Ovary (tissue), 9 donors: ENCODE results near the gene H6PD. TPM values are rescaled to one million over a fixed set of nuclear protein-coding genes. Genes with fewer than 3 reads are reported as not detected.

Experiments
- DNase-seq, 5 donors: peaks; one replicate each; pipeline ENCODE4 v3.0.0-alpha.2; 2019 to 2020
- H3K27ac ChIP-seq, 2 donors: fragments of 200-600 bp; one replicate each; pipeline versions ENCODE4 v1.5.1 to v1.8.0; 2019 to 2022
- H3K27me3 ChIP-seq: fragments of 200-600 bp; one replicate; pipeline ENCODE4 v1.8.0; 2022
- H3K36me3 ChIP-seq: fragments of 200-600 bp; sonication (generic); one replicate; pipeline ENCODE4 v1.5.1; 2019
- H3K4me1 ChIP-seq: one replicate; pipeline ENCODE4 v1.8.1; 2013; ENCODE audit warnings: mild to moderate bottlenecking, moderate library complexity; ENCODE audit not compliant: insufficient read depth
- H3K4me3 ChIP-seq: fragments of 200-600 bp; sonication (generic); one replicate; pipeline ENCODE4 v1.5.1; 2017
- H3K9me3 ChIP-seq, 2 donors: fragments of 200-600 bp in 1 of 2; sonication (generic) in 1 of 2; one replicate each; pipeline versions ENCODE4 v1.5.1 to v1.8.1; 2013 to 2019; ENCODE audit warnings: mild to moderate bottlenecking in 1 of 2, moderate library complexity in 1 of 2
- EP300 ChIP-seq: sonication (generic); formaldehyde crosslinking; IDR thresholded peaks from one replicate; pipeline ENCODE4 v1.6.1; 2017; ENCODE audit warnings: antibody characterized with exemption
- POLR2A ChIP-seq: fragments of 450-650 bp; IDR thresholded peaks from one replicate; pipeline ENCODE4 v1.6.1; 2017; ENCODE audit warnings: antibody characterized with exemption, mild to moderate bottlenecking, moderate library complexity
- WGBS, 3 donors: extraction: QIAGEN DNeasy Blood & Tissue Kit in 1 of 3; methylation state at CpG; one replicate each; pipeline versions ENCODE4 v1.1.5 to v1.1.7; 2013 to 2017; 5-methylcytosine and 5-hydroxymethylcytosine counted together
- intact Hi-C, 4 donors: fragments of 100-400 bp; cut with DNase I; formaldehyde crosslinking; loops; one replicate each; pipeline versions ENCODE4 v1.11.0 to v1.15.1; 2022 to 2023
- polyA plus RNA-seq, 2 donors: library from polyadenylated mRNA; stranded (reverse); fragments of 200-250 nt in 1 of 2; fragments of 350-450 nt in 1 of 2; fragmentation: Illumina TruSeq in 1 of 2; extraction: RNeasy Lipid Tissue Mini Kit (QIAGEN cat#74804) in 1 of 2; gene quantifications; one replicate each; pipeline ENCODE4 v1.2.3, GENCODE V29; 2013 to 2014
- total RNA-seq, 7 donors: library from RNA; depleted of rRNA in 2 of 7; stranded (reverse); fragments of >200 nt in 2 of 7; fragmentation: NEBNext Ultra II Directional in 3 of 7; extraction: Animal tissue kit (Norgen Biotek cat#: 25700) in 3 of 7; gene quantifications; one replicate each; pipeline versions ENCODE4 v1.1.0 to v1.2.4, GENCODE V29; 2016 to 2023
- TF ChIP-seq, protein P1 (sequence below), 3 donors: fragments of 450-650 bp in 2 of 3; fragments of 200-600 bp in 1 of 3; IDR thresholded peaks; one replicate each; pipeline versions ENCODE4 v1.5.1 to v1.8.0; 2016 to 2022; ENCODE audit warnings: antibody characterized with exemption in 3 of 3, mild to moderate bottlenecking in 1 of 3
- donor health status: DM: no; HTN: no; CAD: no; lungs with moderate emphysema.
- donor health status: DM: no; HTN: no; CAD: no.
- donor health status: Bipolar disorder and iron deficiency.
- donor health status: DM: yes; HTN: yes; CAD: no.
- donor health status: DM: no; HTN: no; CAD: no.
- donor health status: DM: yes; HTN: yes; CAD: no.

H6PD gene
- total and polyA plus RNA-seq, 9 donors: 47.0 to 148 (median 89.7) TPM

DNA sequence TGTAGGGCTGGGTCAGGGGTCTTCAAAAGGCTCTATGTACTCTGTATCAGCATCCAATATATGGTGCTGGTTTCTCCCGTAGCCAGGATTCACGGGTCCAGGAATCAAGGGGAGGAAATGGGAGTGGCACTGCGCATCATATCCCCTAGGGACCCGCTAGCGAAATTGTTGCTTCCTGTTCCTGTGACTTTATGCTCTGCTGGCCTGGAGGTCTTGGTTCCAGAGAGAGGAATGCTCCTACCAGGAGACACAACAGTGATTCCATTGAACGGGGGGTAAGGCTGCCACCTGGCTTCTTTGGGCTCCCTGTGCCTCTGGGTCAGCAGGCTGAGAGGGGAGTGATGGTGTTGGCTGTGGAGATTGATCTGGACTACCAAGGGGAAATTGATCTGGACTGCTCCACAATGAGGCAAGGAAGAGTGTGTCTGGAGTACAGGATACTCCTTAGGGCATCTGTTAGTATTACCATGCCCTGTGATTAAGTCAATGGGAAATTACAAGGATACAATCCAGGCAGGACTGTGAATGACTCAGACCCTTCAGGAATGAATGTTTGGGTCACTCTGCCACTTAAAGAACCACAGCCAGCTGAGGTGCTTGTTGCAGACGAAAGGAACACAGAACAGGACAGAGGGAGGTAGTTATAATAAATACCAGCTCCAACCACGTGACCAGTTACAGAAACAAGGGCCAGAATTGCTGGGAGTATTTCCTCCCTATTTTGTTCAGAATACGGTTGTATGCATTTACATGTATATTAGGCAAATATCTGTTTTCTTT is 68.4 kb downstream of the H6PD start:
- no peaks in the 10 kb centered on the region for H3K27me3 ChIP-seq
- 21 to 28% (median 24%) methylated on average over 9 of the region's 9 CpGs for WGBS, 3 donors
- peak in 1 of 5 donors; percentile 22 for DNase-seq
- no peak overlapping the region for H3K4me3 ChIP-seq
- TF ChIP-seq EP300 (no peak), POLR2A (no peak)
- TF ChIP-seq, protein P1, sequence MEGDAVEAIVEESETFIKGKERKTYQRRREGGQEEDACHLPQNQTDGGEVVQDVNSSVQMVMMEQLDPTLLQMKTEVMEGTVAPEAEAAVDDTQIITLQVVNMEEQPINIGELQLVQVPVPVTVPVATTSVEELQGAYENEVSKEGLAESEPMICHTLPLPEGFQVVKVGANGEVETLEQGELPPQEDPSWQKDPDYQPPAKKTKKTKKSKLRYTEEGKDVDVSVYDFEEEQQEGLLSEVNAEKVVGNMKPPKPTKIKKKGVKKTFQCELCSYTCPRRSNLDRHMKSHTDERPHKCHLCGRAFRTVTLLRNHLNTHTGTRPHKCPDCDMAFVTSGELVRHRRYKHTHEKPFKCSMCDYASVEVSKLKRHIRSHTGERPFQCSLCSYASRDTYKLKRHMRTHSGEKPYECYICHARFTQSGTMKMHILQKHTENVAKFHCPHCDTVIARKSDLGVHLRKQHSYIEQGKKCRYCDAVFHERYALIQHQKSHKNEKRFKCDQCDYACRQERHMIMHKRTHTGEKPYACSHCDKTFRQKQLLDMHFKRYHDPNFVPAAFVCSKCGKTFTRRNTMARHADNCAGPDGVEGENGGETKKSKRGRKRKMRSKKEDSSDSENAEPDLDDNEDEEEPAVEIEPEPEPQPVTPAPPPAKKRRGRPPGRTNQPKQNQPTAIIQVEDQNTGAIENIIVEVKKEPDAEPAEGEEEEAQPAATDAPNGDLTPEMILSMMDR (IDR thresholded peaks at IDR 0.05): no peak
- H3K27ac ChIP-seq: no peak overlapping the region
- no peaks in the 10 kb centered on the region for H3K36me3 ChIP-seq
- peaks cover 19% of the 10 kb centered on the region for H3K4me1 ChIP-seq
- intact Hi-C loops: loop anchor here in 1 of 4 donors (10.0 kb wide), 1 partner anchor 52 kb away; no protein-coding TSS in a partner anchor
- H3K9me3 ChIP-seq: no peaks in the 10 kb centered on the region

DNA sequence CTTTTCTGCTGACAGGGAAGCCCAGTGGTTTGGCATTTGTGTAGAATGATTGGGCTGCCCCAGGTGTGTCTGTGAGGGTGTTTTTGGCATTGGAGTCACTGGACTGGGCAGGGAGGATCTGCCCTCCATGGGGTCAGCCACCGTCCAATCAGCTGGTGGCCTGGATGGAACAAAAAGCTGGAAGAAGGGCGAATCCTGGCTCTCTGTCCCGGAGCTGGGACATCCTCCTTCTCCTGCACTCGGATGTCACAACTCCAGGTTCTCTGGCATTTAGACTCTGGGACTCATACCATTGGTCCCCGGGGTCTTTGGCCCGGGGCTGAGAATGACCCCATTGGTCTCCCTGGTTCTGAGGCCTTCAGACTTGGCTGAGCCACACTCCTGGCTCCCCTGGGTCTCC is 69.3 kb downstream of the H6PD start:
- no peak overlapping the region for H3K4me3 ChIP-seq
- peaks cover 22% of the 10 kb centered on the region for H3K4me1 ChIP-seq
- no peaks in the 10 kb centered on the region for H3K27me3 ChIP-seq
- no peak overlapping the region for H3K27ac ChIP-seq
- TF ChIP-seq, protein P1 (IDR thresholded peaks at IDR 0.05): no peak
- TF ChIP-seq POLR2A (no peak), EP300 (no peak)
- H3K36me3 ChIP-seq: no peaks in the 10 kb centered on the region
- no peak for DNase-seq
- intact Hi-C loops: loop anchor here in 1 of 4 donors (10.0 kb wide), 1 partner anchor 51 kb away; no protein-coding TSS in a partner anchor
- WGBS, 3 donors: 87 to 91% (median 88%) methylated on average over 6 of the region's 6 CpGs
- H3K9me3 ChIP-seq: no peaks in the 10 kb centered on the region

DNA sequence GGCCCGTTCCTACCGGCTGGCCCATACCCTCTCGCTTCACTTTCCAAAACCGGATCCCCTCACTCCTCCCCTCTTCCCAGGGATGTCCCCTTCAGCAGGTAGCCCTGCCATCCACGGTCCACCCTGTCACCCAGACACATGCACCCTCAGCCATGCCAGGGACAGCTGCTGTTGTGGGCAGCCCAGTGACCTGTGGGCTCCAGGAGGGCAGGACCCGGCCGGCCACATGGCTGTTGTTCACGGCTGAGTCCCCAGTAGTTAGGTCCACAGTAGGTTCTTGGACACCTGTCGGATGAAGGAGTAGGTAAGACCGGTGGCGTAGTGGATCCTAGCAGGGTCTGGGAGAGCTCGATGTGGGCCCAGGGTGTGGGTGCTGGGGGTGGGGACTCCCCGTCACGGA is 70.6 kb downstream of the H6PD start:
- intact Hi-C loops: loop anchor here in 1 of 4 donors (10.0 kb wide), 1 partner anchor 50 kb away; no protein-coding TSS in a partner anchor
- Histone ChIP-seq H3K27ac (no peak overlapping the region), H3K36me3 (no peaks in the 10 kb centered on the region), H3K4me3 (no peak overlapping the region), H3K4me1 (peaks cover 22% of the 10 kb centered on the region), H3K27me3 (no peaks in the 10 kb centered on the region), H3K9me3 (no peaks in the 10 kb centered on the region)
- 83 to 87% (median 84%) methylated on average over 14 of the region's 14 CpGs for WGBS, 3 donors
- DNase-seq: no peak
- TF ChIP-seq EP300 (no peak), POLR2A (no peak)
- TF ChIP-seq, protein P1 (IDR thresholded peaks at IDR 0.05): no peak

DNA sequence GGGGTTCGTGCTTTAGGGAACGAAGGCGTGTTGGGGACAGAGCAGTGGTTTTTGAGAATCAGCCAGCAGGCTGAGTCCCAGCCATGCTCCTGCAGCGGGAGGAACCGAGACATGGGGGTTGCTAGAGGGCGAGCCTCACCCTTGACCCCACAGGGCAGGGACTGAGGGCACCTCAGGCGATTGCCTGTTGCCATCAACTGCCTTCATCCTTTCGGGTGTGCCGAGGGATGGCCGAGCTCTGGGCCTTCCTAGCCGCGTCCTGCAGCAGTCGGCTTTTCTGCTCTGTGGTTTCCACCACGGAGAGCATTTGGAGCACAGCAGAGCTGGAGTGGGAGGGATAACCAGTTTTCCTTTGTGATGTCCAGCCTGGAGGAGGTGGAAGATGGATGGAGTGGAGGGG is 71.4 kb downstream of the H6PD start:
- Histone ChIP-seq H3K9me3 (no peaks in the 10 kb centered on the region), H3K36me3 (no peaks in the 10 kb centered on the region), H3K27me3 (no peaks in the 10 kb centered on the region), H3K4me1 (peaks cover 21% of the 10 kb centered on the region), H3K4me3 (no peak overlapping the region), H3K27ac (no peak overlapping the region)
- intact Hi-C loops: loop anchor here in 1 of 4 donors (10.0 kb wide), 1 partner anchor 49 kb away; no protein-coding TSS in a partner anchor
- 75 to 83% (median 78%) methylated on average over 14 of the region's 14 CpGs for WGBS, 3 donors
- TF ChIP-seq EP300 (no peak), POLR2A (no peak)
- TF ChIP-seq, protein P1 (IDR thresholded peaks at IDR 0.05): no peak
- DNase-seq: no peak
